Left renal pelvis (tissue), 4 donors: Measurements from ENCODE around the gene TPSG1. TPM values are rescaled to one million over a fixed set of nuclear protein-coding genes. Genes with fewer than 3 reads are reported as not detected.

ENCODE experiments used
- DNase-seq, 4 donors: peaks; one replicate each; pipeline ENCODE4 v3.0.0-alpha.2; 2013; ENCODE audit warnings: low read depth in 4 of 4, low spot score in 3 of 4
- polyA plus RNA-seq, 4 donors: library from polyadenylated mRNA; unstranded; fragments of 120-200 nt; gene quantifications; one replicate each; pipeline ENCODE4 v1.2.1, GENCODE V29; 2013; ENCODE audit not compliant: insufficient read length in 4 of 4

TPSG1 gene
- polyA plus RNA-seq, 4 donors, result 0.30 to 1.1 (median 0.50) TPM

- DNase-seq, result no peak
Observed at GRCh38 chr16:1217526-1217925, 7.5 kb downstream of the TPSG1 start.

- DNase-seq, result no peak
Observed at GRCh38 chr16:1216681-1217400, 8.2 kb downstream of the TPSG1 start.

- no peak for DNase-seq
Observed at GRCh38 chr16:1216296-1216619, 8.8 kb downstream of the TPSG1 start.

- DNase-seq, result no peak
Observed at GRCh38 chr16:1215574-1216295, 9.3 kb downstream of the TPSG1 start.

GRCh38 chr16:1214719-1215118 lies 10.3 kb downstream of the TPSG1 start:
- no peak for DNase-seq

- DNase-seq, result no peak
Observed at GRCh38 chr16:1213796-1214372, 11.2 kb downstream of the TPSG1 start.

GRCh38 chr16:1213231-1213630 lies 11.8 kb downstream of the TPSG1 start:
- no peak for DNase-seq

GRCh38 chr16:1212616-1213194 lies 12.4 kb downstream of the TPSG1 start:
- no peak for DNase-seq

- DNase-seq, result no peak
Observed at GRCh38 chr16:1211451-1212268, 13.4 kb downstream of the TPSG1 start.

GRCh38 chr16:1210461-1210860 lies 14.6 kb downstream of the TPSG1 start:
- no peak for DNase-seq

- no peak for DNase-seq
Observed at GRCh38 chr16:1209081-1209480, 16.0 kb downstream of the TPSG1 start.

GRCh38 chr16:1208239-1208830 lies 16.7 kb downstream of the TPSG1 start:
- DNase-seq, result no peak

GRCh38 chr16:1206786-1207185 lies 18.3 kb downstream of the TPSG1 start:
- DNase-seq, result no peak

- DNase-seq, result no peak
Observed at GRCh38 chr16:1206326-1206725, 18.7 kb downstream of the TPSG1 start.

- no peak for DNase-seq
Observed at GRCh38 chr16:1204933-1205332, 20.1 kb downstream of the TPSG1 start.

- no peak for DNase-seq
Observed at GRCh38 chr16:1202274-1202673, 22.8 kb downstream of the TPSG1 start.

GRCh38 chr16:1201444-1201843 lies 23.6 kb downstream of the TPSG1 start:
- DNase-seq, result no peak

GRCh38 chr16:1200014-1200627 lies 24.9 kb downstream of the TPSG1 start:
- no peak for DNase-seq

- DNase-seq, result no peak
Observed at GRCh38 chr16:1199347-1200013, 25.6 kb downstream of the TPSG1 start.
